Measurements from ENCODE around the gene SPG7. TPM values are rescaled to one million over a fixed set of nuclear protein-coding genes. Genes with fewer than 3 reads are reported as not detected.

The SPG7 gene
- total RNA-seq, 1 experiment from 2014 or later: 141 TPM

GRCh38 chr16:89583197-89583894 lies 75.1 kb downstream of the SPG7 start (continued):
- TF ChIP-seq CREB1 (CRISPR knock-in tag; IDR thresholded peaks at IDR 0.05) (no peak), JUN (CRISPR knock-in tag; IDR thresholded peaks at IDR 0.05) (no peak), FOXP4 (CRISPR knock-in tag; IDR thresholded peaks at IDR 0.05) (no peak), MYBL2 (CRISPR knock-in tag; IDR thresholded peaks at IDR 0.05) (no peak), ATF3 (CRISPR knock-in tag; conservative IDR thresholded peaks at IDR 0.05) (no peak), ZNF671 (CRISPR knock-in tag; IDR thresholded peaks at IDR 0.05) (no peak), ARID4B (CRISPR knock-in tag; IDR thresholded peaks at IDR 0.05; ENCODE audit: borderline replicate concordance) (no peak), KAT7 (CRISPR knock-in tag; IDR thresholded peaks at IDR 0.05; ENCODE audit: borderline replicate concordance) (no peak)

- no peaks in the 10 kb centered on the region for H3K9me3 Mint-ChIP-seq
- no peak for DNase-seq (ENCODE audit: low spot score)
- H3K4me1 Mint-ChIP-seq: no peaks in the 10 kb centered on the region
- no peaks in the 10 kb centered on the region for H3K27me3 Mint-ChIP-seq (ENCODE audit: low read depth)
- no peak overlapping the region for H3K27ac Mint-ChIP-seq
- H3K4me3 Mint-ChIP-seq: no peak overlapping the region
- ChIA-PET CTCF (interaction anchor here (0.9 kb wide), 1 partner anchor 18 kb away, joined by 5 read pairs; no protein-coding TSS in a partner anchor), POLR2A (no interaction called here)
- ATAC-seq: no peak
- H3K36me3 Mint-ChIP-seq: peaks cover 13% of the 10 kb centered on the region
- TF ChIP-seq PREB (CRISPR knock-in tag; IDR thresholded peaks at IDR 0.05; ENCODE audit: borderline replicate concordance) (no peak), EMX1 (CRISPR knock-in tag; IDR thresholded peaks at IDR 0.05) (no peak), GABPB1 (CRISPR knock-in tag; IDR thresholded peaks at IDR 0.05) (no peak), OVOL2 (CRISPR knock-in tag; IDR thresholded peaks at IDR 0.05; ENCODE audit: borderline replicate concordance) (no peak), ZNF219 (CRISPR knock-in tag; IDR thresholded peaks at IDR 0.05; ENCODE audit: borderline replicate concordance) (no peak), KAT7 (CRISPR knock-in tag; IDR thresholded peaks at IDR 0.05; ENCODE audit: borderline replicate concordance) (no peak), ERG (CRISPR knock-in tag; IDR thresholded peaks at IDR 0.05) (no peak), NR3C1 (CRISPR knock-in tag; conservative IDR thresholded peaks at IDR 0.05; ENCODE audit: low read depth) (no peak), ZNF425 (CRISPR knock-in tag; conservative IDR thresholded peaks at IDR 0.05) (no peak), HMGA2 (CRISPR knock-in tag; IDR thresholded peaks at IDR 0.05) (no peak), NFE2L1 (CRISPR knock-in tag; IDR thresholded peaks at IDR 0.05) (no peak), NR1H2 (CRISPR knock-in tag; IDR thresholded peaks at IDR 0.05) (no peak), ATF2 (CRISPR knock-in tag; IDR thresholded peaks at IDR 0.05; ENCODE audit: borderline replicate concordance, low read depth) (no peak), JUN (CRISPR knock-in tag; IDR thresholded peaks at IDR 0.05) (no peak), NFYB (CRISPR knock-in tag; conservative IDR thresholded peaks at IDR 0.05; ENCODE audit: low read depth) (no peak), NFATC4 (CRISPR knock-in tag; IDR thresholded peaks at IDR 0.05) (no peak), TEAD4 (CRISPR knock-in tag; IDR thresholded peaks at IDR 0.05) (no peak)
Observed at GRCh38 chr16:89583895-89584644, 75.9 kb downstream of the SPG7 start.

Measured in WTC11 (cell line).